ENCODE measurements around the gene DOCK4. TPM values are rescaled to one million over a fixed set of nuclear protein-coding genes. Genes with fewer than 3 reads are reported as not detected.

DOCK4 gene
- total RNA-seq, 1 donor from 2014 or later = 0.73 TPM

- CTCF ChIA-PET = no interaction called here
- TF ChIP-seq CTCF (IDR thresholded peaks at IDR 0.05) = no peak
- Mint-ChIP-seq H3K36me3 (ENCODE audit: low read depth) (no peaks in the 10 kb centered on the region), H3K27ac (no peak overlapping the region), H3K27me3 (no peaks in the 10 kb centered on the region), H3K4me3 (no peak overlapping the region), H3K9me3 (no peaks in the 10 kb centered on the region), H3K4me1 (peaks cover 4% of the 10 kb centered on the region)
- ATAC-seq (ENCODE audit: low read depth) = no peak
- intact Hi-C loops (cut with micrococcal nuclease) = no loop called here
- POLR2A ChIA-PET = no interaction called here
- no peak for DNase-seq
These were observed 44.7 kb downstream of the DOCK4 start for GRCh38 chr7:112161253-112162141.

- ChIA-PET POLR2A (no interaction called here), CTCF (no interaction called here)
- Mint-ChIP-seq H3K9me3 (no peaks in the 10 kb centered on the region), H3K4me3 (no peak overlapping the region), H3K27me3 (no peaks in the 10 kb centered on the region), H3K4me1 (peaks cover 4% of the 10 kb centered on the region), H3K36me3 (ENCODE audit: low read depth) (no peaks in the 10 kb centered on the region), H3K27ac (no peak overlapping the region)
- DNase-seq (no peak), ATAC-seq (ENCODE audit: low read depth) (no peak)
- intact Hi-C loops (cut with micrococcal nuclease) = no loop called here
- TF ChIP-seq CTCF (IDR thresholded peaks at IDR 0.05) = no peak
These were observed 45.4 kb downstream of the DOCK4 start for GRCh38 chr7:112160771-112161150.

GRCh38 chr7:112160130-112160770 lies 45.9 kb downstream of the DOCK4 start:
- no peak overlapping the region for H3K4me3 Mint-ChIP-seq
- no peaks in the 10 kb centered on the region for H3K36me3 Mint-ChIP-seq (ENCODE audit: low read depth)
- H3K4me1 Mint-ChIP-seq = peaks cover 4% of the 10 kb centered on the region
- intact Hi-C loops (cut with micrococcal nuclease) = no loop called here
- DNase-seq = no peak
- CTCF ChIA-PET = no interaction called here
- ATAC-seq (ENCODE audit: low read depth) = no peak
- H3K9me3 Mint-ChIP-seq = no peaks in the 10 kb centered on the region
- H3K27me3 Mint-ChIP-seq = no peaks in the 10 kb centered on the region
- no peak overlapping the region for H3K27ac Mint-ChIP-seq
- no peak for TF ChIP-seq CTCF (IDR thresholded peaks at IDR 0.05)
- POLR2A ChIA-PET = no interaction called here

- no peaks in the 10 kb centered on the region for H3K36me3 Mint-ChIP-seq (ENCODE audit: low read depth)
- H3K9me3 Mint-ChIP-seq = no peaks in the 10 kb centered on the region
- TF ChIP-seq CTCF (IDR thresholded peaks at IDR 0.05) = no peak
- no peak overlapping the region for H3K4me3 Mint-ChIP-seq
- no peaks in the 10 kb centered on the region for H3K27me3 Mint-ChIP-seq
- intact Hi-C loops (cut with micrococcal nuclease) = no loop called here
- no peak overlapping the region for H3K27ac Mint-ChIP-seq
- CTCF ChIA-PET = no interaction called here
- DNase-seq (no peak), ATAC-seq (ENCODE audit: low read depth) (no peak)
- H3K4me1 Mint-ChIP-seq = peaks cover 4% of the 10 kb centered on the region
- POLR2A ChIA-PET = no interaction called here
These were observed 46.8 kb downstream of the DOCK4 start for GRCh38 chr7:112159351-112159750.

- Mint-ChIP-seq H3K36me3 (ENCODE audit: low read depth) (no peaks in the 10 kb centered on the region), H3K4me3 (no peak overlapping the region), H3K27me3 (no peaks in the 10 kb centered on the region), H3K9me3 (no peaks in the 10 kb centered on the region), H3K27ac (no peak overlapping the region), H3K4me1 (peaks cover 4% of the 10 kb centered on the region)
- ChIA-PET POLR2A (no interaction called here), CTCF (no interaction called here)
- intact Hi-C loops (cut with micrococcal nuclease) = no loop called here
- DNase-seq (no peak), ATAC-seq (ENCODE audit: low read depth) (no peak)
- no peak for TF ChIP-seq CTCF (IDR thresholded peaks at IDR 0.05)
These were observed 49.1 kb downstream of the DOCK4 start for GRCh38 chr7:112157072-112157471.
